HFFc6 (cell line): ENCODE data around the gene TRIM52. TPM values are rescaled to one million over a fixed set of nuclear protein-coding genes. Genes with fewer than 3 reads are reported as not detected.
"Not testable (repeated sequence)": the region's sequence is repeated elsewhere in the genome, so short reads cannot be mapped to it uniquely, and the experiment has no call there.

Source experiments
- DNase-seq: peaks from one replicate; pipeline ENCODE4 v3.0.0-alpha.2; 2018
- H3K27ac Mint-ChIP-seq: 2 replicates; pipeline ENCODE4 v1.8.0; 2020; ENCODE audit warnings: mild to moderate bottlenecking, mixed read lengths
- H3K27me3 Mint-ChIP-seq: 2 replicates; pipeline ENCODE4 v1.8.0; 2021; ENCODE audit warnings: mild to moderate bottlenecking, moderate library complexity, mixed read lengths; ENCODE audit not compliant: insufficient read depth
- H3K36me3 Mint-ChIP-seq: 2 replicates; pipeline ENCODE4 v1.8.0; 2021; ENCODE audit warnings: low read depth, mixed read lengths
- H3K4me1 Mint-ChIP-seq: 2 replicates; pipeline ENCODE4 v1.8.0; 2020; ENCODE audit warnings: low read depth, mixed read lengths
- H3K4me3 Mint-ChIP-seq: 2 replicates; pipeline ENCODE4 v1.8.0; 2020; ENCODE audit warnings: mild to moderate bottlenecking, moderate library complexity, mixed read lengths
- H3K9me3 Mint-ChIP-seq: 2 replicates; pipeline ENCODE4 v1.8.0; 2020; ENCODE audit warnings: mild to moderate bottlenecking, mixed read lengths
- CTCF ChIP-seq: fragments of 200-600 bp; sonication (generic); IDR thresholded peaks from 2 replicates; pipeline ENCODE4 v1.5.0; 2021; ENCODE audit warnings: antibody characterized with exemption, mild to moderate bottlenecking
- long read RNA-seq: library from polyadenylated mRNA; unstranded; transcript quantifications from one replicate; pipeline ENCODE4 v2.0.0, GENCODE V29; 2019
- total RNA-seq, 6 experiments: library from RNA; stranded (reverse); fragmentation: NEBNext Ultra II Directional; extraction: Animal tissue kit (Norgen Biotek cat#: 25700); gene quantifications; 2 replicates in 1 of 6; 3 replicates in 5 of 6; pipeline ENCODE4 v1.2.3, GENCODE V29; 2021

TRIM52 gene
- 1 to 10 TPM; 5.2 to 6.9 (median 5.6) TPM for total RNA-seq
- long read RNA-seq, full-length matches to known transcripts, result 6 of 6 reads
- long read RNA-seq, partial matches to known transcripts, result 0 of 6 reads
- long read RNA-seq, other reads (novel, unspliced or antisense), result 0 of 6 reads

GRCh38 chr5:181260720-181261319 lies at the start of gene TRIM52:
Gene TRIM52, minus strand, starts transcription at chr5:181261143. Its CDS starts 330 bp downstream, at chr5:181260813.
- TF ChIP-seq CTCF, result no peak; the same call in 1 of the 2 replicates
- Mint-ChIP-seq H3K27me3 (peaks cover 2% of the 10 kb centered on the region), H3K36me3 (peaks cover 23% of the 10 kb centered on the region), H3K27ac (peak within 1 kb of the TSS; percentile 97), H3K4me1 (peaks cover 40% of the 10 kb centered on the region), H3K4me3 (peak within 1 kb of the TSS; percentile 94), H3K9me3 (no peaks in the 10 kb centered on the region)
- peak; percentile 89 for DNase-seq

GRCh38 chr5:181287331-181287730 lies 26.4 kb upstream of the TRIM52 start:
- not testable (repeated sequence) for H3K4me3 Mint-ChIP-seq, H3K27ac Mint-ChIP-seq, DNase-seq, H3K27me3 Mint-ChIP-seq, H3K36me3 Mint-ChIP-seq, H3K9me3 Mint-ChIP-seq, H3K4me1 Mint-ChIP-seq

- DNase-seq, H3K36me3 Mint-ChIP-seq, H3K27ac Mint-ChIP-seq: not testable (repeated sequence)
Observed at GRCh38 chr5:181285962-181286705, 25.2 kb upstream of the TRIM52 start.

GRCh38 chr5:181283841-181284755 lies 23.2 kb upstream of the TRIM52 start:
- H3K4me1 Mint-ChIP-seq, DNase-seq, H3K27ac Mint-ChIP-seq, H3K27me3 Mint-ChIP-seq, H3K36me3 Mint-ChIP-seq, H3K4me3 Mint-ChIP-seq, H3K9me3 Mint-ChIP-seq: not testable (repeated sequence)
- TF ChIP-seq CTCF, result peak; percentile 49

More at GRCh38 chr5:181285962-181286705, 25.2 kb upstream of the TRIM52 start:
- H3K9me3 Mint-ChIP-seq, H3K27me3 Mint-ChIP-seq, H3K4me3 Mint-ChIP-seq, H3K4me1 Mint-ChIP-seq: not testable (repeated sequence)

GRCh38 chr5:181283347-181283746 lies 22.4 kb upstream of the TRIM52 start:
- no peak overlapping the region for H3K27ac Mint-ChIP-seq
- no peaks in the 10 kb centered on the region for H3K9me3 Mint-ChIP-seq
- peaks cover 5% of the 10 kb centered on the region; the same call in 1 of the 2 replicates for H3K27me3 Mint-ChIP-seq
- no peak for TF ChIP-seq CTCF
- DNase-seq, result no peak
- no peak overlapping the region for H3K4me3 Mint-ChIP-seq
- no peaks in the 10 kb centered on the region for H3K36me3 Mint-ChIP-seq
- no peaks in the 10 kb centered on the region for H3K4me1 Mint-ChIP-seq

GRCh38 chr5:181282874-181283273 lies 21.9 kb upstream of the TRIM52 start:
- Mint-ChIP-seq H3K27me3 (peaks cover 6% of the 10 kb centered on the region; the same call in 1 of the 2 replicates), H3K9me3 (no peaks in the 10 kb centered on the region), H3K4me1 (no peaks in the 10 kb centered on the region), H3K27ac (no peak overlapping the region), H3K4me3 (no peak overlapping the region), H3K36me3 (no peaks in the 10 kb centered on the region)
- no peak for TF ChIP-seq CTCF
- DNase-seq, result no peak

GRCh38 chr5:181282415-181282814 lies 21.5 kb upstream of the TRIM52 start:
- not testable (repeated sequence) for H3K36me3 Mint-ChIP-seq, H3K4me1 Mint-ChIP-seq, H3K27me3 Mint-ChIP-seq, H3K27ac Mint-ChIP-seq, H3K9me3 Mint-ChIP-seq, DNase-seq, H3K4me3 Mint-ChIP-seq
